Osteocyte (in vitro differentiated cells): ENCODE results near the gene ACP7. TPM values are rescaled to one million over a fixed set of nuclear protein-coding genes. Genes with fewer than 3 reads are reported as not detected.
A peak's percentile ranks its signal among the peaks of the same experiment; 100 is the strongest.

Source experiments
- DNase-seq: peaks from one replicate; pipeline ENCODE4 v3.0.0; 2021; ENCODE audit warnings: mixed read lengths; ENCODE audit not compliant: unreplicated experiment; ENCODE audit errors: extremely low spot score
- H3K27ac Mint-ChIP-seq: one replicate; pipeline ENCODE4 v1.8.0; 2021; ENCODE audit warnings: mild to moderate bottlenecking, mixed read lengths; ENCODE audit not compliant: unreplicated experiment
- H3K27me3 Mint-ChIP-seq: one replicate; pipeline ENCODE4 v1.8.0; 2021; ENCODE audit warnings: mixed read lengths; ENCODE audit not compliant: unreplicated experiment
- H3K36me3 Mint-ChIP-seq: one replicate; pipeline ENCODE4 v1.8.0; 2021; ENCODE audit warnings: mixed read lengths; ENCODE audit not compliant: unreplicated experiment
- H3K4me1 Mint-ChIP-seq: one replicate; pipeline ENCODE4 v1.8.0; 2021; ENCODE audit warnings: mixed read lengths; ENCODE audit not compliant: unreplicated experiment
- H3K4me3 Mint-ChIP-seq: one replicate; pipeline ENCODE4 v1.8.0; 2021; ENCODE audit warnings: mild to moderate bottlenecking, moderate library complexity, mixed read lengths; ENCODE audit not compliant: unreplicated experiment
- H3K9me3 Mint-ChIP-seq: one replicate; pipeline ENCODE4 v1.8.0; 2021; ENCODE audit warnings: mixed read lengths; ENCODE audit not compliant: unreplicated experiment
- CTCF ChIP-seq: fragments of 200-600 bp; sonication (generic); IDR thresholded peaks from 2 replicates; pipeline ENCODE4 v1.5.0; 2021; ENCODE audit warnings: antibody characterized with exemption, mild to moderate bottlenecking, moderate library complexity
- long read RNA-seq: library from polyadenylated mRNA; unstranded; transcript quantifications from one replicate; pipeline ENCODE4 v2.0.0, GENCODE V29; 2021
- total RNA-seq: library from RNA; stranded (reverse); gene quantifications from 2 replicates; pipeline ENCODE4 v1.2.1, GENCODE V29; 2021

Gene ACP7, protein sequence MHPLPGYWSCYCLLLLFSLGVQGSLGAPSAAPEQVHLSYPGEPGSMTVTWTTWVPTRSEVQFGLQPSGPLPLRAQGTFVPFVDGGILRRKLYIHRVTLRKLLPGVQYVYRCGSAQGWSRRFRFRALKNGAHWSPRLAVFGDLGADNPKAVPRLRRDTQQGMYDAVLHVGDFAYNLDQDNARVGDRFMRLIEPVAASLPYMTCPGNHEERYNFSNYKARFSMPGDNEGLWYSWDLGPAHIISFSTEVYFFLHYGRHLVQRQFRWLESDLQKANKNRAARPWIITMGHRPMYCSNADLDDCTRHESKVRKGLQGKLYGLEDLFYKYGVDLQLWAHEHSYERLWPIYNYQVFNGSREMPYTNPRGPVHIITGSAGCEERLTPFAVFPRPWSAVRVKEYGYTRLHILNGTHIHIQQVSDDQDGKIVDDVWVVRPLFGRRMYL
- total RNA-seq, result not detected in 2 replicates
- long read RNA-seq, result 0 reads

DNA sequence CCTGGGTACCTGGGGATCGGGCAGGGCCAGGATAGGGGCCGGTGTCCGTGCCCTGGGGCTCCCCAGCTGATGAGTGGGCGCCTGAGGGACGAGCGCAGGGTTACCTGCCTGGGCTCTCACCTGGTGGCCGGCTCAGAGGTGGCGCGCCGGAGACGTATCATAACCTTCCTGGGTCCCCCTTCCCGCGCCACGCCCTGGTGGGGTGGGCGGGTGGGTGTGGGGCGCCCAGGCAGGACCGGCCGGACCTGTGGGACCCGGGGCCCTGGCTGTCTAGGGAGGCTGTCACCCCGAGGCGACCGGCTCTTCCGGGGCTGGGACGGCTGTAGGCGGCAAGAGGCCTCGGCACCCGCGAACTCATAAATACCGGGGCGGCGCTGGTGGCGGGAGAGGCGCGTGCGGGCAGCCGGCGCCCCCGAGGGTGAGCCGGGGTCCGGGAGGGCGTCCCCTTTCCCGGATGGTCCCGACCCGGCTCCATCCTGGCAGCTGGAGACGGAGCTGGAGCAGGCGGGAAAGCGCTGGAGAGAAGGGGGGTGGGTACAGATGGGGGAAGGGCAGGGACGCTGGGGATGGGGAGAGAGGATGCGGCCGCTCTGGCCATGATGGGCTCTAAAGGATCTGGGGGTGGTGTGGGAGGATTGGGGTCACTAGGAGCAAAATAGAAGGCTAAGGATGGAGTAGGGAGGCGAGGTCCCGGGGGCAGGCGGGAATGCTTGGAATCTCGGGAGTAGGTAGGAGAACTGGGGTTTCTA is at the start of gene ACP7:
Gene ACP7, plus strand, starts transcription at position 386 of the 749 bp plus-strand sequence. CDS start 902 bp downstream, outside the sequence.
- Mint-ChIP-seq H3K9me3 (no peaks in the 10 kb centered on the region), H3K27ac (no peak within 1 kb of the TSS), H3K27me3 (peaks cover 52% of the 10 kb centered on the region), H3K4me3 (peak within 1 kb of the TSS; percentile 18), H3K4me1 (peaks cover 4% of the 10 kb centered on the region), H3K36me3 (no peaks in the 10 kb centered on the region)
- TF ChIP-seq CTCF, result no peak
- no peak for DNase-seq

- TF ChIP-seq CTCF, result no peak
- no peaks in the 10 kb centered on the region for H3K9me3 Mint-ChIP-seq
Measured at GRCh38 chr19:39036581-39036980, 47.6 kb upstream of the ACP7 start.

DNA sequence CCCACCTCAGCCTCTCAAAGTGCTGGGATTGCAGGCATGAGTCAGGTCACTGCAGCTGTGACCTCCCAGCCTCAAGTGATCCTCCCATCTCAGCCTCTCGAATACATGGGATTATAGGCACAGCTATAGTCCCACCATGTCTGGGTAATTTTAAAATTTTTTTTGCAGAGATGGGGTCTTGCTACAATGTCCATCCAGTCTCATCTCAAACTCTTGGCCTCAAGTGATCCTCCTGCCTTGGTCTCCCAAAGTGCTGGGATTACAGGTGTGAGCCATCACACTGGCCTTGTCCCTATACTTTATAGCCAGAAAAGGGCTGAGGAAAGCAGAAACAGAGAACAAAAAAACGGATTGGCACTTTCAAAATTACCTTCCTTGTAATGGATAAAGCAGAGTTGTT is 47.0 kb upstream of the ACP7 start:
- TF ChIP-seq CTCF, result no peak
- no peaks in the 10 kb centered on the region for H3K36me3 Mint-ChIP-seq
- H3K27ac Mint-ChIP-seq, result no peak overlapping the region
- no peak overlapping the region for H3K4me3 Mint-ChIP-seq
- H3K4me1 Mint-ChIP-seq, result peaks cover 12% of the 10 kb centered on the region
- no peak for DNase-seq
- H3K27me3 Mint-ChIP-seq, result peaks cover 22% of the 10 kb centered on the region
- H3K9me3 Mint-ChIP-seq, result no peaks in the 10 kb centered on the region

More at GRCh38 chr19:39036581-39036980, 47.6 kb upstream of the ACP7 start:
- Mint-ChIP-seq H3K4me1 (peaks cover 13% of the 10 kb centered on the region), H3K27ac (no peak overlapping the region), H3K4me3 (no peak overlapping the region), H3K27me3 (peaks cover 22% of the 10 kb centered on the region), H3K36me3 (no peaks in the 10 kb centered on the region)
- no peak for DNase-seq

- H3K27me3 Mint-ChIP-seq, result peaks cover 29% of the 10 kb centered on the region
- H3K4me3 Mint-ChIP-seq, result no peak overlapping the region
- peaks cover 3% of the 10 kb centered on the region for H3K4me1 Mint-ChIP-seq
- no peaks in the 10 kb centered on the region for H3K9me3 Mint-ChIP-seq
- no peak overlapping the region for H3K27ac Mint-ChIP-seq
- peak; percentile 26 for TF ChIP-seq CTCF
- H3K36me3 Mint-ChIP-seq, result no peaks in the 10 kb centered on the region
- no peak for DNase-seq
Measured at GRCh38 chr19:39038098-39038497, 46.1 kb upstream of the ACP7 start.

GRCh38 chr19:39045506-39045905 is 38.7 kb upstream of the ACP7 start:
- no peaks in the 10 kb centered on the region for H3K9me3 Mint-ChIP-seq
- TF ChIP-seq CTCF, result no peak
- H3K27me3 Mint-ChIP-seq, result peaks cover 31% of the 10 kb centered on the region
- no peaks in the 10 kb centered on the region for H3K4me1 Mint-ChIP-seq
- no peak overlapping the region for H3K4me3 Mint-ChIP-seq
- H3K27ac Mint-ChIP-seq, result no peak overlapping the region
- no peak for DNase-seq
- no peaks in the 10 kb centered on the region for H3K36me3 Mint-ChIP-seq
